ENCODE measurements around the gene MLX.
"Not testable (repeated sequence)": the region's sequence is repeated elsewhere in the genome, so short reads cannot be mapped to it uniquely, and the experiment has no call there.

The MLX gene

DNA sequence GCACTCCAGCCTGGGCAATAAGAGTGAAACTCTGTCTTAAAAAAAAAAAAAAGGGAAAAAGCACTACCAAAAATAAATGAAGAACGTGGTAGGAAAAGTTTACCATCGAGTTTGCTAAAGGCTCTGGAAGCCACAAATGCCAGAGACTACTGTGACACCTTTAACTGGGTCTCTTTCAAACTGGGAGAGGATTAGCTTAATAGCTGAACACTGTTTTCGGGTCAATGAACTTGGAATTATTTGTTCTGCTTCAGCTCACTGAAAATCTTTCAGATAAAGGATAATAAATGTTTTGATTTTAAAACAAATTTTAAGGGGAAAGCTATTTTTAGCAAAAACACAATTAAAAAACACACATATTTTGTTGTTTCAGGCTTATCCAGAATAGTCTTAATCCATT, 40.9 kb downstream of the MLX start:
- Histone ChIP-seq H3K9me3 (replicated peaks; ENCODE audit: insufficient read depth, low read length) (no peaks in the 10 kb centered on the region), H3F3A (ENCODE audit: insufficient read depth, low read length) (peaks cover 7% of the 10 kb centered on the region; the same call in 1 of the 2 replicates), H3K27me3 (replicated peaks; ENCODE audit: insufficient read depth, low read length) (no peaks in the 10 kb centered on the region), H3K9me2 (replicated peaks; ENCODE audit: insufficient read depth, low read length) (no peaks in the 10 kb centered on the region), H3K9ac (ENCODE audit: low read length) (peak overlapping the region; percentile 79), H3K4me2 (ENCODE audit: low read depth, low read length) (peak overlapping the region; percentile 81), H3K36me3 (replicated peaks; ENCODE audit: insufficient read depth, low read length) (no peaks in the 10 kb centered on the region), H3K79me2 (ENCODE audit: low read length) (peaks cover 91% of the 10 kb centered on the region), H4K20me1 (ENCODE audit: insufficient read depth, low read length) (0 out of 2 replicates have a peak, but pooled peaks cover 4% of the 10 kb centered on the region), H2AFZ (ENCODE audit: low read length) (no peak overlapping the region), H3K27ac (ENCODE audit: low read length) (no peak overlapping the region), H3K4me3 (ENCODE audit: low read length) (peak overlapping the region; percentile 96), H3K4me1 (ENCODE audit: low read length) (peaks cover 7% of the 10 kb centered on the region; the same call in 1 of the 2 replicates)
- no peak for DNase-seq
- TF ChIP-seq EZH2 (optimal IDR thresholded peaks at IDR 0.05; ENCODE audit: low read depth, low read length): no peak
- TF ChIP-seq EZH2phosphoT487 (IDR thresholded peaks at IDR 0.05; ENCODE audit: low read length): no peak
- no peak for TF ChIP-seq CTCF (IDR thresholded peaks at IDR 0.05; ENCODE audit: low read length)

- H3K79me2 ChIP-seq (ENCODE audit: low read length): peaks cover 91% of the 10 kb centered on the region
- peak overlapping the region; percentile 79 for H3K9ac ChIP-seq (ENCODE audit: low read length)
- H3K4me2 ChIP-seq (ENCODE audit: low read depth, low read length): peak overlapping the region; percentile 81
- no peaks in the 10 kb centered on the region for H3K9me2 ChIP-seq (replicated peaks; ENCODE audit: insufficient read depth, low read length)
- peak overlapping the region; percentile 52; the same call in 1 of the 2 replicates for H2AFZ ChIP-seq (ENCODE audit: low read length)
- H3K4me1 ChIP-seq (ENCODE audit: low read length): peaks cover 7% of the 10 kb centered on the region; the same call in 1 of the 2 replicates
- no peaks in the 10 kb centered on the region for H3K27me3 ChIP-seq (replicated peaks; ENCODE audit: insufficient read depth, low read length)
- no peak for TF ChIP-seq EZH2 (optimal IDR thresholded peaks at IDR 0.05; ENCODE audit: low read depth, low read length)
- TF ChIP-seq EZH2phosphoT487 (IDR thresholded peaks at IDR 0.05; ENCODE audit: low read length): no peak
- TF ChIP-seq CTCF (IDR thresholded peaks at IDR 0.05; ENCODE audit: low read length): no peak; the same call in 1 of the 2 replicates
- H3K27ac ChIP-seq (ENCODE audit: low read length): peak overlapping the region; percentile 64
- no peaks in the 10 kb centered on the region for H3K36me3 ChIP-seq (replicated peaks; ENCODE audit: insufficient read depth, low read length)
- peak overlapping the region; percentile 96 for H3K4me3 ChIP-seq (ENCODE audit: low read length)
- peak; percentile 34 for DNase-seq
- H3F3A ChIP-seq (ENCODE audit: insufficient read depth, low read length): peaks cover 7% of the 10 kb centered on the region; the same call in 1 of the 2 replicates
- H3K9me3 ChIP-seq (replicated peaks; ENCODE audit: insufficient read depth, low read length): no peaks in the 10 kb centered on the region
- H4K20me1 ChIP-seq (ENCODE audit: insufficient read depth, low read length): no peaks in the 10 kb centered on the region
Measured at GRCh38 chr17:42608305-42609181, 41.6 kb downstream of the MLX start.

- no peaks in the 10 kb centered on the region for H3K27me3 ChIP-seq (replicated peaks; ENCODE audit: insufficient read depth, low read length)
- H4K20me1 ChIP-seq (ENCODE audit: insufficient read depth, low read length): no peaks in the 10 kb centered on the region
- H3K4me2 ChIP-seq (ENCODE audit: low read depth, low read length): peak within 1 kb of the TSS; percentile 93
- H3K27ac ChIP-seq (ENCODE audit: low read length): peak within 1 kb of the TSS; percentile 79
- peaks cover 88% of the 10 kb centered on the region for H3K79me2 ChIP-seq (ENCODE audit: low read length)
- peak; percentile 99 for DNase-seq
- H3F3A ChIP-seq (ENCODE audit: insufficient read depth, low read length): peaks cover 7% of the 10 kb centered on the region; the same call in 1 of the 2 replicates
- H3K9ac ChIP-seq (ENCODE audit: low read length): peak within 1 kb of the TSS; percentile 95
- peaks cover 7% of the 10 kb centered on the region; the same call in 1 of the 2 replicates for H3K4me1 ChIP-seq (ENCODE audit: low read length)
- H3K36me3 ChIP-seq (replicated peaks; ENCODE audit: insufficient read depth, low read length): no peaks in the 10 kb centered on the region
- TF ChIP-seq EZH2phosphoT487 (IDR thresholded peaks at IDR 0.05; ENCODE audit: low read length) (no peak), EZH2 (optimal IDR thresholded peaks at IDR 0.05; ENCODE audit: low read depth, low read length) (no peak), CTCF (IDR thresholded peaks at IDR 0.05; ENCODE audit: low read length) (peak; percentile 43; the same call in 1 of the 2 replicates)
- peak within 1 kb of the TSS; percentile 83 for H2AFZ ChIP-seq (ENCODE audit: low read length)
- peak within 1 kb of the TSS; percentile 96 for H3K4me3 ChIP-seq (ENCODE audit: low read length)
- no peaks in the 10 kb centered on the region for H3K9me3 ChIP-seq (replicated peaks; ENCODE audit: insufficient read depth, low read length)
- no peaks in the 10 kb centered on the region for H3K9me2 ChIP-seq (replicated peaks; ENCODE audit: insufficient read depth, low read length)
Measured at GRCh38 chr17:42609182-42609813, 42.4 kb downstream of the MLX start, which contains the start of the genes RETREG3 and TUBG1. Gene RETREG3, minus strand, starts transcription at chr17:42609374. Its CDS starts 50 bp downstream, at chr17:42609324. Gene TUBG1, plus strand, starts transcription at chr17:42609683. Its CDS starts 55 bp downstream, at chr17:42609738.

GRCh38 chr17:42609814-42610801, 43.2 kb downstream of the MLX start:
- peak overlapping the region; percentile 93 for H3K4me2 ChIP-seq (ENCODE audit: low read depth, low read length)

More at GRCh38 chr17:42609814-42610801, 43.2 kb downstream of the MLX start:
- DNase-seq: peak; percentile 47
- peaks cover 86% of the 10 kb centered on the region for H3K79me2 ChIP-seq (ENCODE audit: low read length)
- not testable (repeated sequence) for H3K4me1 ChIP-seq (ENCODE audit: low read length); H3F3A ChIP-seq (ENCODE audit: insufficient read depth, low read length); H3K36me3 ChIP-seq (replicated peaks; ENCODE audit: insufficient read depth, low read length); H4K20me1 ChIP-seq (ENCODE audit: insufficient read depth, low read length); H3K27me3 ChIP-seq (replicated peaks; ENCODE audit: insufficient read depth, low read length); H3K9me3 ChIP-seq (replicated peaks; ENCODE audit: insufficient read depth, low read length); H3K9me2 ChIP-seq (replicated peaks; ENCODE audit: insufficient read depth, low read length)
- peak overlapping the region; percentile 96 for H3K4me3 ChIP-seq (ENCODE audit: low read length)
- peak overlapping the region; percentile 79 for H3K27ac ChIP-seq (ENCODE audit: low read length)
- peak overlapping the region; percentile 95 for H3K9ac ChIP-seq (ENCODE audit: low read length)
- peak overlapping the region; percentile 83 for H2AFZ ChIP-seq (ENCODE audit: low read length)
